ENCODE measurements around the gene CCDC150. TPM values are rescaled to one million over a fixed set of nuclear protein-coding genes. Genes with fewer than 3 reads are reported as not detected.

Gene CCDC150
- total and polyA plus RNA-seq, 9 of the 15 experiments (the other 6 are each of a cell fraction or from before 2014, with no cell fraction given) = 4.4 to 23.1 (median 11.3) TPM

DNA sequence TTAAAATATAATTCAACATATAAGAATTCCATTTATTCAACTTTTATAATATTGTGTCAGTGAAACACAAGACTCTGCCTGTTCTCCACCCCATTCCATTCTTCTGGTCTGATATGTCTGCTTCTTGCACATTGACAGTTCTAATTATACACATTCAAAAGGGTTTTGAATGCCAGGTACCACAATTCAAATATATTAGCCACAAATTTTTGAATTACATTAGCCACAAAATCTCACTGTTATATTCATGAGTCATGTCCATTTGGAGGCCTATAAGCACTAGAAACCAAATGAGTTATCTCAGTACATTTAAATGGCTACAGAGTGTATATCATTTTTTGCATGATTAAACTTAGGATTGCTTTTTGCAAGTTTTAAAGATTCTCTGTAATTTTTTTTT is 72.1 kb downstream of the CCDC150 start:
- Histone ChIP-seq H3K9me3 (replicated peaks; ENCODE audit: control insufficient read depth, insufficient read depth, low read depth, low read length) (no peaks in the 10 kb centered on the region), H3K79me2 (ENCODE audit: control insufficient read depth, insufficient read depth, low read length) (no peaks in the 10 kb centered on the region), H3K27ac (ENCODE audit: extremely low read depth, low read depth, low read length) (no peak overlapping the region), H3K4me2 (ENCODE audit: insufficient read depth, low read length) (no peak overlapping the region), H3K9me1 (ENCODE audit: control insufficient read depth, insufficient read depth, low read length) (no peaks in the 10 kb centered on the region), H4K20me1 (replicated peaks; ENCODE audit: control insufficient read depth, insufficient read depth, low read length) (no peaks in the 10 kb centered on the region), H3K27me3 (ENCODE audit: control insufficient read depth in 2 of 2, insufficient read depth in 2 of 2, low read length in 2 of 2) (no peaks in the 10 kb centered on the region), H3K9ac (ENCODE audit: insufficient read depth in 1 of 2, low read depth in 2 of 2, low read length in 2 of 2) (no peak overlapping the region), H3K4me3 (no peak overlapping the region), H3K4me1 (replicated peaks in 1 of 2; ENCODE audit: control insufficient read depth in 2 of 2, insufficient read depth in 2 of 2, low read length in 2 of 2) (no peaks in the 10 kb centered on the region), H3K36me3 (ENCODE audit: control insufficient read depth, insufficient read depth, low read length) (no peaks in the 10 kb centered on the region), H2AFZ (ENCODE audit: low read depth, low read length) (no peak overlapping the region)
- in situ Hi-C loops (cut with MboI) = no loop called here
- no peak for TF ChIP-seq NEUROD1 (IDR thresholded peaks at IDR 0.05; ENCODE audit: borderline replicate concordance, low read depth, low read length, partially characterized antibody)
- TF ChIP-seq, protein P1, sequence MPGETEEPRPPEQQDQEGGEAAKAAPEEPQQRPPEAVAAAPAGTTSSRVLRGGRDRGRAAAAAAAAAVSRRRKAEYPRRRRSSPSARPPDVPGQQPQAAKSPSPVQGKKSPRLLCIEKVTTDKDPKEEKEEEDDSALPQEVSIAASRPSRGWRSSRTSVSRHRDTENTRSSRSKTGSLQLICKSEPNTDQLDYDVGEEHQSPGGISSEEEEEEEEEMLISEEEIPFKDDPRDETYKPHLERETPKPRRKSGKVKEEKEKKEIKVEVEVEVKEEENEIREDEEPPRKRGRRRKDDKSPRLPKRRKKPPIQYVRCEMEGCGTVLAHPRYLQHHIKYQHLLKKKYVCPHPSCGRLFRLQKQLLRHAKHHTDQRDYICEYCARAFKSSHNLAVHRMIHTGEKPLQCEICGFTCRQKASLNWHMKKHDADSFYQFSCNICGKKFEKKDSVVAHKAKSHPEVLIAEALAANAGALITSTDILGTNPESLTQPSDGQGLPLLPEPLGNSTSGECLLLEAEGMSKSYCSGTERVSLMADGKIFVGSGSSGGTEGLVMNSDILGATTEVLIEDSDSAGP (CRISPR knock-in tag; IDR thresholded peaks at IDR 0.05) = no peak
- intact Hi-C loops (cut with micrococcal nuclease) = no loop called here
- no TSS peak for BruUV-seq (replicated peaks)
- ATAC-seq (no peak), FAIRE-seq (no peak), DNase-seq (ENCODE audit: extremely low read depth in 1 of 4, low spot score in 3 of 4) (no peak)
- POLR2A ChIA-PET = no interaction called here
- CTCF ChIA-PET (ENCODE audit: low intra/inter-chr PET ratio) = no interaction called here

DNA sequence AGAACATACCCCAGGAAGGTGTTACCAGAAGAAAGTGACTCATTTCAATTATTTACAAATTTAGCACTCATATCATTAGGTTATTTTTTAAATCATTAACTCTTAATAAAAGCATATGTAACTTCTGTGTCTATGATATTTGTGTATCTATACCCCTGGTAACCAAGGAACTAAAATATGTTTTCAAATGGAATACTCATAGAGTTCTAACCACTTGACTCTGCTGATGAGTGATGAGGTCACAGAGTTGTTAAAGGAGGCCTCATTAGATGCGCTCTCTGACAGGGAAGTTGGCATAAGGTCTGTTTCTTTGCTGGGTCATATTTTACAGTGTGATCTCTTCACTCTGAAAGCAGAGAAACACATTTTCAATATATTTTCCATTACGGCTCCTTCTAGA is 73.4 kb downstream of the CCDC150 start:
- POLR2A ChIA-PET = no interaction called here
- no peaks in the 10 kb centered on the region for H3K9me3 ChIP-seq (replicated peaks; ENCODE audit: control insufficient read depth, insufficient read depth, low read depth, low read length)
- intact Hi-C loops (cut with micrococcal nuclease) = no loop called here
- no peaks in the 10 kb centered on the region for H3K27me3 ChIP-seq (ENCODE audit: control insufficient read depth in 2 of 2, insufficient read depth in 2 of 2, low read length in 2 of 2)
- H3K4me2 ChIP-seq (ENCODE audit: insufficient read depth, low read length) = no peak overlapping the region
- no peaks in the 10 kb centered on the region for H3K9me1 ChIP-seq (ENCODE audit: control insufficient read depth, insufficient read depth, low read length)
- no peaks in the 10 kb centered on the region for H3K79me2 ChIP-seq (ENCODE audit: control insufficient read depth, insufficient read depth, low read length)
- ATAC-seq (no peak), FAIRE-seq (no peak), DNase-seq (ENCODE audit: extremely low read depth in 1 of 4, low spot score in 3 of 4) (no peak)
- in situ Hi-C loops (cut with MboI) = no loop called here
- BruUV-seq (replicated peaks) = no TSS peak
- H3K4me3 ChIP-seq = no peak overlapping the region
- no peaks in the 10 kb centered on the region for H3K4me1 ChIP-seq (replicated peaks in 1 of 2; ENCODE audit: control insufficient read depth in 2 of 2, insufficient read depth in 2 of 2, low read length in 2 of 2)
- no peaks in the 10 kb centered on the region for H3K36me3 ChIP-seq (ENCODE audit: control insufficient read depth, insufficient read depth, low read length)
- H3K27ac ChIP-seq (ENCODE audit: extremely low read depth, low read depth, low read length) = no peak overlapping the region
- H3K9ac ChIP-seq (ENCODE audit: insufficient read depth in 1 of 2, low read depth in 2 of 2, low read length in 2 of 2) = no peak overlapping the region
- H2AFZ ChIP-seq (ENCODE audit: low read depth, low read length) = no peak overlapping the region
- H4K20me1 ChIP-seq (replicated peaks; ENCODE audit: control insufficient read depth, insufficient read depth, low read length) = no peaks in the 10 kb centered on the region
- WGBS (ENCODE audit: insufficient coverage, low coverage, missing lambda C conversion rate) = 85% methylated on average over 2 of the region's 2 CpGs
- CTCF ChIA-PET (ENCODE audit: low intra/inter-chr PET ratio) = no interaction called here
- no peak for TF ChIP-seq HDAC2 (IDR thresholded peaks at IDR 0.05)
- TF ChIP-seq HLTF (IDR thresholded peaks at IDR 0.05) = no peak
- no peak for TF ChIP-seq MAFK (IDR thresholded peaks at IDR 0.05; ENCODE audit: low read length)
- TF ChIP-seq, protein P2, sequence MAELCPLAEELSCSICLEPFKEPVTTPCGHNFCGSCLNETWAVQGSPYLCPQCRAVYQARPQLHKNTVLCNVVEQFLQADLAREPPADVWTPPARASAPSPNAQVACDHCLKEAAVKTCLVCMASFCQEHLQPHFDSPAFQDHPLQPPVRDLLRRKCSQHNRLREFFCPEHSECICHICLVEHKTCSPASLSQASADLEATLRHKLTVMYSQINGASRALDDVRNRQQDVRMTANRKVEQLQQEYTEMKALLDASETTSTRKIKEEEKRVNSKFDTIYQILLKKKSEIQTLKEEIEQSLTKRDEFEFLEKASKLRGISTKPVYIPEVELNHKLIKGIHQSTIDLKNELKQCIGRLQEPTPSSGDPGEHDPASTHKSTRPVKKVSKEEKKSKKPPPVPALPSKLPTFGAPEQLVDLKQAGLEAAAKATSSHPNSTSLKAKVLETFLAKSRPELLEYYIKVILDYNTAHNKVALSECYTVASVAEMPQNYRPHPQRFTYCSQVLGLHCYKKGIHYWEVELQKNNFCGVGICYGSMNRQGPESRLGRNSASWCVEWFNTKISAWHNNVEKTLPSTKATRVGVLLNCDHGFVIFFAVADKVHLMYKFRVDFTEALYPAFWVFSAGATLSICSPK (IDR thresholded peaks at IDR 0.05; ENCODE audit: borderline replicate concordance) = no peak
- TF ChIP-seq, protein P3, sequence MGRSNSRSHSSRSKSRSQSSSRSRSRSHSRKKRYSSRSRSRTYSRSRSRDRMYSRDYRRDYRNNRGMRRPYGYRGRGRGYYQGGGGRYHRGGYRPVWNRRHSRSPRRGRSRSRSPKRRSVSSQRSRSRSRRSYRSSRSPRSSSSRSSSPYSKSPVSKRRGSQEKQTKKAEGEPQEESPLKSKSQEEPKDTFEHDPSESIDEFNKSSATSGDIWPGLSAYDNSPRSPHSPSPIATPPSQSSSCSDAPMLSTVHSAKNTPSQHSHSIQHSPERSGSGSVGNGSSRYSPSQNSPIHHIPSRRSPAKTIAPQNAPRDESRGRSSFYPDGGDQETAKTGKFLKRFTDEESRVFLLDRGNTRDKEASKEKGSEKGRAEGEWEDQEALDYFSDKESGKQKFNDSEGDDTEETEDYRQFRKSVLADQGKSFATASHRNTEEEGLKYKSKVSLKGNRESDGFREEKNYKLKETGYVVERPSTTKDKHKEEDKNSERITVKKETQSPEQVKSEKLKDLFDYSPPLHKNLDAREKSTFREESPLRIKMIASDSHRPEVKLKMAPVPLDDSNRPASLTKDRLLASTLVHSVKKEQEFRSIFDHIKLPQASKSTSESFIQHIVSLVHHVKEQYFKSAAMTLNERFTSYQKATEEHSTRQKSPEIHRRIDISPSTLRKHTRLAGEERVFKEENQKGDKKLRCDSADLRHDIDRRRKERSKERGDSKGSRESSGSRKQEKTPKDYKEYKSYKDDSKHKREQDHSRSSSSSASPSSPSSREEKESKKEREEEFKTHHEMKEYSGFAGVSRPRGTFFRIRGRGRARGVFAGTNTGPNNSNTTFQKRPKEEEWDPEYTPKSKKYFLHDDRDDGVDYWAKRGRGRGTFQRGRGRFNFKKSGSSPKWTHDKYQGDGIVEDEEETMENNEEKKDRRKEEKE (IDR thresholded peaks at IDR 0.05; ENCODE audit: borderline replicate concordance in 1 of 2, control insufficient read depth in 1 of 2, low read depth in 2 of 2, low read length in 1 of 2) = no peak
- TF ChIP-seq CBX5 (IDR thresholded peaks at IDR 0.05; ENCODE audit: borderline replicate concordance, low read depth) = no peak
- no peak for TF ChIP-seq MYNN (IDR thresholded peaks at IDR 0.05)
- TF ChIP-seq MYNN (CRISPR knock-in tag; IDR thresholded peaks at IDR 0.05) = no peak
- TF ChIP-seq GATAD2B (IDR thresholded peaks at IDR 0.05; ENCODE audit: borderline replicate concordance) = no peak

All from K562 (cell line).